PC-3 (cell line): ENCODE measurements around the gene GATAD2B. TPM values are rescaled to one million over a fixed set of nuclear protein-coding genes. Genes with fewer than 3 reads are reported as not detected.

Experiments used
- ATAC-seq: fragments of 200-7000 bp; cut with Tn5 transposase; 2 replicates; pipeline ENCODE4 v1.9.1; 2020; ENCODE audit warnings: mild to moderate bottlenecking, moderate library complexity
- BruUV-seq: library from RNA; stranded (reverse); fragments of 400-500 nt; replicated peaks from 2 replicates; lab custom pipeline; 2021; lab: Mats Ljungman, UMichigan
- CTCF ChIA-PET: fragments of 300-600 bp; sonication (Branson Sonifier 250); formaldehyde crosslinking; loops from one replicate; lab custom pipeline; 2022; ENCODE audit warnings: antibody characterized with exemption; lab: Charles Lee
- POLR2A ChIA-PET: fragments of 300-600 bp; sonication (Branson Sonifier 250); formaldehyde crosslinking; loops from one replicate; lab custom pipeline; 2022; ENCODE audit warnings: antibody characterized with exemption; ENCODE audit not compliant: unreplicated experiment; lab: Charles Lee
- DNase-seq: peaks from one replicate; pipeline ENCODE4 v3.0.0-alpha.2; 2015
- H2AFZ ChIP-seq: fragments of 300-600 bp; sonication (generic); 2 replicates; pipeline ENCODE4 v1.6.0; 2016; ENCODE audit warnings: antibody characterized with exemption, low read length
- H3F3A ChIP-seq: fragments of 300-600 bp; sonication (generic); one replicate; pipeline ENCODE4 v1.6.0; 2017; ENCODE audit warnings: antibody characterized with exemption, low read length, control low read depth, mild to moderate bottlenecking; ENCODE audit not compliant: unreplicated experiment
- H3K27ac ChIP-seq: fragments of 300-600 bp; sonication (generic); 2 replicates; pipeline ENCODE4 v1.5.1; 2016; ENCODE audit warnings: mild to moderate bottlenecking, low read length
- H3K27me3 ChIP-seq: fragments of 300-600 bp; sonication (generic); 2 replicates; pipeline ENCODE4 v1.6.1; 2016; ENCODE audit warnings: low read length, mixed read lengths
- H3K36me3 ChIP-seq: fragments of 300-600 bp; sonication (generic); 2 replicates; pipeline ENCODE4 v1.6.1; 2016; ENCODE audit warnings: low read depth, mixed run types, low read length, mixed read lengths
- H3K4me1 ChIP-seq: fragments of 300-600 bp; sonication (generic); 2 replicates; pipeline ENCODE4 v1.5.1; 2016; ENCODE audit warnings: low read length; ENCODE audit not compliant: insufficient read depth
- H3K4me2 ChIP-seq: fragments of 300-600 bp; sonication (generic); 2 replicates; pipeline ENCODE4 v1.6.0; 2016; ENCODE audit warnings: low read length
- H3K4me3 ChIP-seq: fragments of 300-600 bp; sonication (generic); 2 replicates; pipeline ENCODE4 v1.5.1; 2016; ENCODE audit warnings: mild to moderate bottlenecking, low read length, mixed read lengths
- H3K79me2 ChIP-seq: fragments of 300-600 bp; sonication (generic); 2 replicates; pipeline ENCODE4 v1.6.1; 2017; ENCODE audit warnings: low read length, mixed read lengths
- H3K9ac ChIP-seq: fragments of 300-600 bp; sonication (generic); 2 replicates; pipeline ENCODE4 v1.6.0; 2016; ENCODE audit warnings: mild to moderate bottlenecking, low read length
- H3K9me2 ChIP-seq: fragments of 300-600 bp; sonication (generic); replicated peaks from 2 replicates; pipeline ENCODE4 v1.6.1; 2016; ENCODE audit warnings: mixed run types, low read length, mixed read lengths
- H3K9me3 ChIP-seq: fragments of 300-600 bp; sonication (generic); 2 replicates; pipeline ENCODE4 v1.6.1; 2016; ENCODE audit warnings: low read length, mixed read lengths
- H4K20me1 ChIP-seq: fragments of 300-600 bp; sonication (generic); 2 replicates; pipeline ENCODE4 v1.6.1; 2016; ENCODE audit warnings: low read length, mixed read lengths
- CTCF ChIP-seq: fragments of 300-600 bp; sonication (generic); conservative IDR thresholded peaks from 2 replicates; pipeline ENCODE4 v1.5.1; 2017; ENCODE audit warnings: antibody characterized with exemption, low read depth, mild to moderate bottlenecking, low read length
- EZH2 ChIP-seq: fragments of 300-600 bp; sonication (generic); IDR thresholded peaks from one replicate; pipeline ENCODE4 v1.6.1; 2017; ENCODE audit warnings: antibody characterized with exemption, mild to moderate bottlenecking, low read length; ENCODE audit not compliant: unreplicated experiment
- EZH2phosphoT487 ChIP-seq: fragments of 300-600 bp; sonication (generic); IDR thresholded peaks from 2 replicates; pipeline ENCODE4 v1.6.1; 2018; ENCODE audit warnings: mild to moderate bottlenecking, antibody characterized with exemption, low read length, borderline replicate concordance
- intact Hi-C: fragments of 100-400 bp; cut with micrococcal nuclease; formaldehyde crosslinking; loops from 2 replicates; pipeline ENCODE4 v1.9.0; 2023
- total RNA-seq: library from RNA; depleted of rRNA; stranded (reverse); fragments of >200 nt; gene quantifications from 2 replicates; pipeline ENCODE4 v1.2.3, GENCODE V29; 2014

GATAD2B gene
- total RNA-seq, 1 experiment from 2014 or later = 7.2 TPM

GRCh38 chr1:153818876-153819275 lies 103.9 kb downstream of the GATAD2B start:
- no peaks in the 10 kb centered on the region for H3K9me2 ChIP-seq
- no peak overlapping the region for H3K27ac ChIP-seq
- ChIA-PET POLR2A (no interaction called here), CTCF (no interaction called here)
- no peaks in the 10 kb centered on the region for H3F3A ChIP-seq
- TF ChIP-seq EZH2phosphoT487 = no peak
- TF ChIP-seq EZH2 = no peak
- TF ChIP-seq CTCF = no peak
- no peak overlapping the region for H3K4me2 ChIP-seq
- no peaks in the 10 kb centered on the region for H3K9me3 ChIP-seq
- intact Hi-C loops = no loop called here
- no peaks in the 10 kb centered on the region for H3K4me1 ChIP-seq
- peaks cover 34% of the 10 kb centered on the region for H3K36me3 ChIP-seq
- BruUV-seq = no TSS peak
- DNase-seq = no peak
- H4K20me1 ChIP-seq = no peaks in the 10 kb centered on the region
- H3K79me2 ChIP-seq = no peaks in the 10 kb centered on the region
- H3K9ac ChIP-seq = no peak overlapping the region
- no peak overlapping the region for H3K4me3 ChIP-seq
- H3K27me3 ChIP-seq = no peaks in the 10 kb centered on the region
- no peak for ATAC-seq
- no peak overlapping the region for H2AFZ ChIP-seq

GRCh38 chr1:153816283-153816889 lies 106.4 kb downstream of the GATAD2B start:
- H3K9ac ChIP-seq = no peak overlapping the region
- intact Hi-C loops = no loop called here
- ATAC-seq (no peak), DNase-seq (no peak)
- ChIA-PET CTCF (no interaction called here), POLR2A (no interaction called here)
- no peak overlapping the region for H3K27ac ChIP-seq
- H4K20me1 ChIP-seq = no peaks in the 10 kb centered on the region
- H3F3A ChIP-seq = no peaks in the 10 kb centered on the region
- no peaks in the 10 kb centered on the region for H3K4me1 ChIP-seq
- no peaks in the 10 kb centered on the region for H3K27me3 ChIP-seq
- BruUV-seq = no TSS peak
- no peak overlapping the region for H2AFZ ChIP-seq
- no peak overlapping the region for H3K4me2 ChIP-seq
- no peaks in the 10 kb centered on the region for H3K9me3 ChIP-seq
- no peaks in the 10 kb centered on the region for H3K79me2 ChIP-seq
- no peaks in the 10 kb centered on the region for H3K9me2 ChIP-seq
- no peak overlapping the region for H3K4me3 ChIP-seq
- H3K36me3 ChIP-seq = peaks cover 49% of the 10 kb centered on the region
- TF ChIP-seq EZH2phosphoT487 = no peak
- no peak for TF ChIP-seq CTCF
- no peak for TF ChIP-seq EZH2
